HG03575 (cell line): Measurements from ENCODE around the gene BRD3OS.

Experiments used
- ATAC-seq: cut with Tn5 transposase; IDR thresholded peaks from one replicate; pipeline ENCODE4 v1.9.1; 2021; ENCODE audit not compliant: unreplicated experiment, insufficient number of reproducible peaks, low FRiP score; ENCODE audit errors: extremely low read depth

The BRD3OS gene

GRCh38 chr9:134024828-134025605 lies at the start of gene BRD3OS:
TSS of gene BRD3OS (plus strand) at chr9:134025481. CDS start at chr9:134026748, 1,267 bp downstream.
- ATAC-seq, result no peak

GRCh38 chr9:133975511-133975910 lies 49.8 kb upstream of the BRD3OS start:
- no peak for ATAC-seq

- ATAC-seq, result no peak
These were observed 49.0 kb upstream of the BRD3OS start for GRCh38 chr9:133976191-133976861.

GRCh38 chr9:133976887-133977286 lies 48.4 kb upstream of the BRD3OS start:
- ATAC-seq, result no peak

GRCh38 chr9:133977421-133978201 lies 47.7 kb upstream of the BRD3OS start:
- no peak for ATAC-seq

- no peak for ATAC-seq
These were observed 46.9 kb upstream of the BRD3OS start for GRCh38 chr9:133978226-133978898.

GRCh38 chr9:133978899-133979272 lies 46.4 kb upstream of the BRD3OS start:
- ATAC-seq, result no peak

- no peak for ATAC-seq
These were observed 45.9 kb upstream of the BRD3OS start for GRCh38 chr9:133979273-133979920.

- ATAC-seq, result no peak
These were observed 45.1 kb upstream of the BRD3OS start for GRCh38 chr9:133979921-133980863.

GRCh38 chr9:133980864-133981588 lies 44.3 kb upstream of the BRD3OS start:
- no peak for ATAC-seq

- ATAC-seq, result no peak
These were observed 43.7 kb upstream of the BRD3OS start for GRCh38 chr9:133981589-133981957.

GRCh38 chr9:133981958-133982681 lies 43.2 kb upstream of the BRD3OS start:
- ATAC-seq, result no peak

- no peak for ATAC-seq
These were observed 42.1 kb upstream of the BRD3OS start for GRCh38 chr9:133982971-133983720.

- ATAC-seq, result no peak
These were observed 39.2 kb upstream of the BRD3OS start for GRCh38 chr9:133986061-133986460.

- ATAC-seq, result no peak
These were observed 38.4 kb upstream of the BRD3OS start for GRCh38 chr9:133986774-133987445.

- ATAC-seq, result no peak
These were observed 37.9 kb upstream of the BRD3OS start for GRCh38 chr9:133987446-133987788.
